Adipocyte (in vitro differentiated cells): ENCODE data around the gene AURKAIP1.
A peak's percentile ranks its signal among the peaks of the same experiment; 100 is the strongest.

Experiments
- DNase-seq: peaks from one replicate; pipeline ENCODE4 v3.0.0-alpha.2; 2015; ENCODE audit warnings: low read depth
- H3K27me3 ChIP-seq: replicated peaks from 2 replicates; pipeline ENCODE4 v1.7.0; 2013; ENCODE audit warnings: mild to moderate bottlenecking, low read length, moderate library complexity; ENCODE audit not compliant: control insufficient read depth, insufficient read depth
- H3K36me3 ChIP-seq: 2 replicates; pipeline ENCODE4 v1.7.0; 2013; ENCODE audit warnings: low read length, mild to moderate bottlenecking, moderate library complexity; ENCODE audit not compliant: control insufficient read depth, insufficient read depth, severe bottlenecking
- H3K4me1 ChIP-seq: 2 replicates; pipeline ENCODE4 v1.7.0; 2013; ENCODE audit warnings: mild to moderate bottlenecking, low read length, moderate library complexity; ENCODE audit not compliant: control insufficient read depth, insufficient read depth
- H3K4me3 ChIP-seq: 2 replicates; pipeline ENCODE4 v1.7.0; 2013; ENCODE audit warnings: mild to moderate bottlenecking, low read length, moderate library complexity
- H3K9ac ChIP-seq: 2 replicates; pipeline ENCODE4 v1.7.0; 2013; ENCODE audit warnings: mild to moderate bottlenecking, low read length, moderate library complexity
- H3K9me3 ChIP-seq: 2 replicates; pipeline ENCODE4 v1.7.0; 2013; ENCODE audit warnings: mild to moderate bottlenecking, low read length, moderate library complexity; ENCODE audit not compliant: control insufficient read depth

AURKAIP1 gene

DNA sequence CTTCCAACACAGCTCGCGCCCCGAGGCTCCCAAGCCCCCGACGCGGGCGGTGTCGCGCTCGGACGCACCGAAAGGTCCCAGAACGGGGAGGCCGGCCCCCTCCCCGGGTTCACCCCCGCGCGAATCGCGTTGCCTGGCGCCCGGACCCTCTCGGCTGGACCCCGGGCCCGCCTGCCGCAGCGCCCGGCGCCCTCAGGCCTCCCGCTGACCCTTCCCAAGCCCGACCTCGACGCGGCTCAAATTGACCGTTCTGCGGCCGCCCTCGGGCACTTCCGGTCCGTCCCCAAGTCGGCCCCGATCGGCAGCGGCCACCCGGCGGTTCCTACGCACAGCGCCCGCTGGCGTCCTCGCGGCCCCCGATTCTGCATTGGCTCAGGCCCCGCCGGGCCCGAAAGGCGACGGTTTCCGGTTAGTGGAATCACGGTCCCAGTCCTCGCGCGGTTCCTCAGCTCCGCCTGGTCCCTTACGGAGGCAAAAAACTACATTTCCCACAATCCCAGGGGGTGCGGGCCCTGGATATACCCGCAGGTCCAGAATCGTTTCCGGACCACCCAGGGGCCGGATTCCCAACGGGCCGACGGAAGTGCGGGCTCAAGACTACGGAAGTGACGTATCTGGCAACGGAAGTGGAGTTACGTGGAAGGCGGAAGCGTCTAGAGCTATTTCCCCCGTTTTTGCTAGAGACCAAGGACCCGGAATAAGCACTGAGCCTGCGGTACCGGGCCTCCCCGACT is at the start of gene AURKAIP1:
TSS of gene AURKAIP1 (minus strand) at position 279 of the 734 bp plus-strand sequence. CDS start 451 bp downstream, outside the sequence.
- no peaks in the 10 kb centered on the region for H3K9me3 ChIP-seq
- H3K4me1 ChIP-seq, result peaks cover 41% of the 10 kb centered on the region
- H3K9ac ChIP-seq, result peak within 1 kb of the TSS; percentile 99

GRCh38 chr1:1424707-1425106 is 49.7 kb upstream of the AURKAIP1 start:
- Histone ChIP-seq H3K36me3 (no peaks in the 10 kb centered on the region), H3K9me3 (no peaks in the 10 kb centered on the region), H3K9ac (no peak overlapping the region), H3K27me3 (no peaks in the 10 kb centered on the region), H3K4me1 (peaks cover 4% of the 10 kb centered on the region), H3K4me3 (no peak overlapping the region)
- DNase-seq, result no peak

More for the DNA sequence above, at the start of gene AURKAIP1:
- peak within 1 kb of the TSS; percentile 91 for H3K4me3 ChIP-seq
- no peaks in the 10 kb centered on the region for H3K27me3 ChIP-seq
- peak; percentile 100 for DNase-seq
- H3K36me3 ChIP-seq, result peaks cover 12% of the 10 kb centered on the region

DNA sequence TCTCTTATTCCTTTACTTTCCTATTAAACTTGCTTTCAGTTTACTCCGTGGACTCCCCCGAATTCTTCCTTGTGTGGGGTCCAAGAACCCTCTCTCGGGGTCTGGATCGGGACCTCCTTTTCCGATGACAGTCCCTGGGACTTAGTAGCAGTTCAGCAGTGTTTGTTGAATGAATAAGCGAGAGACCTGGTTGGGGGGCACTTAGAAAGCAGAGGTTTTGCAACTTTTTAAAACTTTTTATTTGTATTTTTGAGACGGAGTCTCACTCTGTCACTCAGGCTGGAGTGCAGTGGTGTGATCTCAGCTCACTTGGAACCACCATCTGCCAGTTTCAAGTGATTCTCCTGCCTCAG is 48.2 kb upstream of the AURKAIP1 start:
- H3K4me3 ChIP-seq, result no peak overlapping the region
- no peaks in the 10 kb centered on the region for H3K27me3 ChIP-seq
- no peak overlapping the region for H3K9ac ChIP-seq
- no peaks in the 10 kb centered on the region for H3K4me1 ChIP-seq
- H3K36me3 ChIP-seq, result no peaks in the 10 kb centered on the region
- DNase-seq, result no peak
- no peaks in the 10 kb centered on the region for H3K9me3 ChIP-seq

GRCh38 chr1:1422465-1423244 is 47.6 kb upstream of the AURKAIP1 start:
- H3K4me1 ChIP-seq, result no peaks in the 10 kb centered on the region
- DNase-seq, result no peak
- no peak overlapping the region for H3K9ac ChIP-seq
- H3K9me3 ChIP-seq, result no peaks in the 10 kb centered on the region
- no peaks in the 10 kb centered on the region for H3K36me3 ChIP-seq
- no peaks in the 10 kb centered on the region for H3K27me3 ChIP-seq
- H3K4me3 ChIP-seq, result no peak overlapping the region

GRCh38 chr1:1421907-1422464 is 47.0 kb upstream of the AURKAIP1 start:
- H3K4me1 ChIP-seq, result no peaks in the 10 kb centered on the region

DNA sequence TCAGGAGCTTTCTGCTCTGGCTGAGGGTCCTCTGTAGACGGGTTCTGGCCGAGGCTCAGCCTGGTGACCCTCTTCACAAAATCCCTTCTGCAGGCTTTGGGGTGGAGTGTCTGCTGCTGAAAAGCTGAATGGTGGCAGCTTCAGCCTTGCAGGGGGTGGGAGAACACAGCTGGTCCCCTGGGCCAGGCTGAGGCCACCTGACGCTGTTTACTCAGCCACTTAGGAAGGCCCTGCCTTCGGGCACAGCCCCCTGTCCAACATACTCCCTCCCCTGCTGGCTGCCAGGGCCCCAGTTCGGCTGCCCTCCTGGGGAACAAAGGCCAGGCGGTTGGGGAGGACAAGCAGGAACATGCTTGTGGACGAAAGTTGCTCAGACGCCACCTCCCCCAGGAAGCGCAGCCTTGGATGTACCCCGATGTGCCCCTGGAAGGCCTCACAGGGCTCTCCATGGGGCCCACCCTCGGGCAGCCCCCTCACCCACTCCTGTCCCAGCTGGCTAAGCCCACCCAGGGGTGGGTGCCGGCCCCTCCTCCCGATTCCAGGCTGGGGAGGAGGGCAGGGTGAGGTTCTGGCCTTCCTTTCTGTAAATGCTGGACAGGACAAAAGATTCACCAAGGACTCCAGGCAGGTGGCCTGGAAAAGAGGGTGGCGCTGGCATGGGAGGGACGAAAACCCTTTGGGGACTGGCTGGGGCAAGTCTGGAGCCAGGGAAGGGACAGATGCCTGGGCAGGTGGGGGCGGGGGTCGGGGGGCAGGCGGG is 46.3 kb upstream of the AURKAIP1 start, which contains the start of gene ANKRD65:
TSS of gene ANKRD65 (minus strand) at position 130 of the 760 bp plus-strand sequence. CDS start 271 bp downstream, outside the sequence.
- no peaks in the 10 kb centered on the region for H3K27me3 ChIP-seq
- peak within 1 kb of the TSS; percentile 39 for H3K9ac ChIP-seq
- no peaks in the 10 kb centered on the region for H3K36me3 ChIP-seq
- H3K4me3 ChIP-seq, result no peak within 1 kb of the TSS
- H3K4me1 ChIP-seq, result no peaks in the 10 kb centered on the region
- DNase-seq, result no peak
- H3K9me3 ChIP-seq, result no peaks in the 10 kb centered on the region

More at GRCh38 chr1:1421907-1422464, 47.0 kb upstream of the AURKAIP1 start:
- no peak overlapping the region for H3K4me3 ChIP-seq
- H3K36me3 ChIP-seq, result no peaks in the 10 kb centered on the region
- no peak overlapping the region for H3K9ac ChIP-seq
- no peaks in the 10 kb centered on the region for H3K27me3 ChIP-seq
- H3K9me3 ChIP-seq, result no peaks in the 10 kb centered on the region
- no peak for DNase-seq

GRCh38 chr1:1420654-1421141 is 45.7 kb upstream of the AURKAIP1 start:
- no peak for DNase-seq
- Histone ChIP-seq H3K9ac (no peak overlapping the region), H3K9me3 (no peaks in the 10 kb centered on the region), H3K4me1 (no peaks in the 10 kb centered on the region), H3K4me3 (no peak overlapping the region), H3K27me3 (no peaks in the 10 kb centered on the region), H3K36me3 (no peaks in the 10 kb centered on the region)

DNA sequence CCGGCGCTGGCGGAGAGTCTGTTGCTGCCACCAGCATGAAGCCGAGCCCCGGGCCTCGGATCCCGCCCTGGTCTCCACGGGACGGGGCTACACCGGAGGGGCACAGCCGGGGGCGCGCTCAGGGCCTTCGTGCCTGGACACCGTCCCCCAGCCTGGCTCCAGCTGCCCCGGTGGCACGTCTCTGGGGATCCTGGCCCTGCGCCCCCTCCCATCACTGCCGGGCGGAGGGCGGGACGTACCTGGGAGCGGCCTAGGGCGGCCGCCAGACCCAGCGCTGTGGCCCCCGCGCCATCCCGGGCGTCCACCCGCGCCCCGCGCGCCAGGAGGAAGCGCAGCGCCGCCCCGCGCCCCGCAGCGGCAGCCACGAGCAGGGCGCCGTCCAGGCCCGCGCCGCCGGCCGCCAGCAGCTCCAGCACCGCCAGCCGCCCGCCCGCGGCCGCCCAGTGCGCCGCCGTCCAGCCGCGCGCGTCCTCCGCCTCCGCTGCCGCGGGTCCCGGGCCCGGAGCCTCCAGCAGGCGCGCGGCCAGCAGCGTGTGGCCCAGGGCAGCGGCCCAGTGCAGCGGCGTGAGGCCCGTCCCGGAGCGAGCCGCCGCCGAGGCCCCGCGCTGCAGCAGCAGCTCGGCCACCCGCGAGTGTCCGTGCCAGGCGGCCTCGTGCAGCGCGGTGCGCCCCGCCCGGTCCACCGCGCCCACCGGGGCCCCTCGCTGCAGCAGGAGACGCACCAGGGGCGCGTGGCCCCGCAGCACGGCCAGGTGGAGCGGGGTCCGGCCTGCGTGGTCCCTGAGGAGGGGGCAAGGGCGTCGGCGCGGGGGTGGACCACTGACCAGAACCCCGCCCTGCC is 45.0 kb upstream of the AURKAIP1 start:
- Histone ChIP-seq H3K4me1 (no peaks in the 10 kb centered on the region), H3K9me3 (no peaks in the 10 kb centered on the region), H3K4me3 (peak overlapping the region; percentile 41), H3K9ac (peak overlapping the region; percentile 64), H3K36me3 (no peaks in the 10 kb centered on the region), H3K27me3 (no peaks in the 10 kb centered on the region)
- peak; percentile 37 for DNase-seq

DNA sequence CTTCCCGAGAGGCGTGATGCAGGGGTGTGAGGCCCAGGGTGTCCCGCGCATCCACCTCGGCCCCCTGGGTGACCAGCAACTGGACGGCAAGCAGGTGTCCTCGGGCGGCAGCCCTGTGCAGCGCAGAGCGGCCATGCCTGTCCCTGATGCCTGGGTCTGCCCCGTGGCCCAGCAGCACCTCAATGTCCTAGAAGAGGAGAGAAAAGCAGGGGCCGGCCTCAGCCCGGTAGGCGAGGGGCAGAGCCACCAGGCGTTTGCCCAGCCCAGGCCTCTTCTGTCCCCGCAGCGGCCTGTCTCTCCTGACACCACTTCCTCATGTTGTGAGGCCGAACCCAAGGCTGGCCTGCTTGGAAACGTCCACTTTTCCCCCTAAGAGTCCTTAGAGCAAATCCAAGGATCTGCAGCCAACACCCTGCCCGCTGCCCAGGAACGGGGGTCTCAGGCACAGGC is 44.4 kb upstream of the AURKAIP1 start:
- H3K36me3 ChIP-seq, result no peaks in the 10 kb centered on the region
- H3K4me1 ChIP-seq, result no peaks in the 10 kb centered on the region
- peak overlapping the region; percentile 41 for H3K4me3 ChIP-seq
- no peak for DNase-seq
- no peaks in the 10 kb centered on the region for H3K9me3 ChIP-seq
- no peaks in the 10 kb centered on the region for H3K27me3 ChIP-seq
- H3K9ac ChIP-seq, result peak overlapping the region; percentile 64
